SU-DHL-6 (cell line): ENCODE measurements around the gene PLEKHS1.

Experiments
- H2AFZ ChIP-seq: fragments of 200-600 bp; sonication (generic); 2 replicates; pipeline ENCODE4 v1.6.1; 2014; ENCODE audit warnings: low read depth, mild to moderate bottlenecking, moderate library complexity, mixed read lengths, antibody characterized with exemption, low read length; ENCODE audit not compliant: severe bottlenecking
- H3F3A ChIP-seq: fragments of 200-600 bp; shearing (Covaris generic); 2 replicates; pipeline ENCODE4 v1.6.0; 2016; ENCODE audit warnings: antibody characterized with exemption, mild to moderate bottlenecking; ENCODE audit not compliant: insufficient read depth
- H3K27ac ChIP-seq: fragments of 200-600 bp; sonication (generic); 2 replicates; pipeline ENCODE4 v1.5.1; 2016; ENCODE audit warnings: low read depth, mild to moderate bottlenecking, low read length, moderate library complexity, mixed read lengths
- H3K27me3 ChIP-seq: fragments of 200-600 bp; sonication (generic), shearing (Covaris generic); 2 replicates; pipeline ENCODE4 v1.6.0; 2014; ENCODE audit warnings: mild to moderate bottlenecking, low read length
- H3K36me3 ChIP-seq: fragments of 200-600 bp; sonication (generic); 2 replicates; pipeline ENCODE4 v1.6.1; 2014; ENCODE audit warnings: mild to moderate bottlenecking, low read length, mixed read lengths
- H3K4me2 ChIP-seq: fragments of 300-600, 200-600 bp; shearing (Covaris generic), sonication (generic); 2 replicates; pipeline ENCODE4 v1.6.0; 2014; ENCODE audit warnings: low read length, low read depth, mild to moderate bottlenecking; ENCODE audit not compliant: poor library complexity, severe bottlenecking
- H3K4me3 ChIP-seq: fragments of 200-600 bp; sonication (generic); 2 replicates; pipeline ENCODE4 v1.5.1; 2014; ENCODE audit warnings: antibody characterized with exemption, low read length, mild to moderate bottlenecking, mixed read lengths; ENCODE audit not compliant: insufficient read depth, poor library complexity, severe bottlenecking
- H3K79me2 ChIP-seq: fragments of 200-600 bp; sonication (generic); 2 replicates; pipeline ENCODE4 v1.6.1; 2014; ENCODE audit warnings: mild to moderate bottlenecking, low read length, moderate library complexity; ENCODE audit not compliant: insufficient read depth
- H3K9ac ChIP-seq: fragments of 200-600 bp; sonication (generic); 2 replicates; pipeline ENCODE4 v1.7.0; 2014; ENCODE audit warnings: mild to moderate bottlenecking, low read length
- H3K9me2 ChIP-seq: fragments of 200-600 bp; sonication (generic); replicated peaks from 2 replicates; pipeline ENCODE4 v1.6.1; 2014; ENCODE audit warnings: low read length; ENCODE audit not compliant: insufficient read depth
- H3K9me3 ChIP-seq: fragments of 200-600 bp; sonication (generic); 2 replicates; pipeline ENCODE4 v1.6.1; 2014; ENCODE audit warnings: low read length, mixed read lengths; ENCODE audit not compliant: insufficient read depth
- H4K20me1 ChIP-seq: fragments of 200-600 bp; sonication (generic); 2 replicates; pipeline ENCODE4 v1.6.1; 2014; ENCODE audit warnings: low read depth, mild to moderate bottlenecking, antibody characterized with exemption, low read length, moderate library complexity, mixed read lengths
- CTCF ChIP-seq: fragments of 200-600 bp; sonication (generic); IDR thresholded peaks from one replicate; pipeline ENCODE4 v1.5.1; 2017; ENCODE audit warnings: antibody characterized with exemption, mild to moderate bottlenecking, low read length, moderate library complexity; ENCODE audit not compliant: insufficient read depth, poor library complexity, severe bottlenecking
- EZH2phosphoT487 ChIP-seq: fragments of 200-600 bp; sonication (generic), shearing (Covaris generic); conservative IDR thresholded peaks from 2 replicates; pipeline ENCODE4 v1.6.1; 2018; ENCODE audit warnings: mild to moderate bottlenecking, antibody characterized with exemption, low read length, moderate library complexity, mixed read lengths

Gene PLEKHS1

DNA sequence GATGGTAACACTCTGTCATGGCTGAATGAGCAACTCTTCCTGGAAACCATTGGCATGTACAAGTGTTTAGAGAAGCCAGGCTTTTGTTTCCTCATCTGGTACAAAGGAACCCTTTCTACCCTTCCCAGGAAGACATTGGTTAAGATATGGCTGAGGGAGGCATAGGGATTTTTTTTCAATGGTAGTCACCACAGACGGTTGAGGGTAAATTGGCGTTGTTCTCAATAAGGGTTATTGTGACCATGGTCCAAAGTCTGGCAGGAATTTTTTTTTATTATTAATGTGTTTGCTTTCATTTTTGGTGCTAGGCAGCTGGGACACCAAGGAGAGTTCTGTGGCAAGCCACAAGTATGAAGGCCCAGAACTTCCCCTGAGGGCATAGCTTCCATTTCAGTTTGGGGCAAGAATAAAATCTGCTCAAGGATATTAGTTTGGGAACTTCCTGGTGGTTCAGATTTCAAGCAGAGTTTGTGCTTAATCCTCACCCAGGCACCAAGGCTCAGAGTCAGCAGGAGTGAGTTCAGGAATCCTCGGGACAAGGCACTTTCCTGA, at the start of gene PLEKHS1:
TSS of gene PLEKHS1 (plus strand) at position 502 of the 552 bp plus-strand sequence. CDS start 3,596 bp downstream, outside the sequence.
- Histone ChIP-seq H3K9me2 (no peaks in the 10 kb centered on the region), H3K27me3 (no peaks in the 10 kb centered on the region), H4K20me1 (no peaks in the 10 kb centered on the region), H3K36me3 (no peaks in the 10 kb centered on the region), H3K9me3 (no peaks in the 10 kb centered on the region), H3K79me2 (no peaks in the 10 kb centered on the region), H3F3A (no peaks in the 10 kb centered on the region), H3K9ac (no peak within 1 kb of the TSS), H3K27ac (no peak within 1 kb of the TSS), H3K4me3 (no peak within 1 kb of the TSS), H3K4me2 (no peak within 1 kb of the TSS), H2AFZ (no peak within 1 kb of the TSS)
- TF ChIP-seq EZH2phosphoT487, result no peak
- no peak for TF ChIP-seq CTCF

- Histone ChIP-seq H3K9ac (no peak overlapping the region), H3K79me2 (no peaks in the 10 kb centered on the region), H3K4me3 (no peak overlapping the region), H3K4me2 (no peak overlapping the region), H3K36me3 (no peaks in the 10 kb centered on the region), H3K27ac (no peak overlapping the region), H3K9me3 (no peaks in the 10 kb centered on the region), H2AFZ (no peak overlapping the region), H3K9me2 (no peaks in the 10 kb centered on the region), H3K27me3 (no peaks in the 10 kb centered on the region), H3F3A (no peaks in the 10 kb centered on the region), H4K20me1 (no peaks in the 10 kb centered on the region)
- no peak for TF ChIP-seq EZH2phosphoT487
- peak; percentile 60 for TF ChIP-seq CTCF
Observed at GRCh38 chr10:113704637-113705343, 46.7 kb upstream of the PLEKHS1 start.

GRCh38 chr10:113705344-113705652, 46.2 kb upstream of the PLEKHS1 start:
- Histone ChIP-seq H3K9me2 (no peaks in the 10 kb centered on the region), H3K9ac (no peak overlapping the region), H3K4me3 (no peak overlapping the region), H2AFZ (no peak overlapping the region), H3K4me2 (no peak overlapping the region), H4K20me1 (no peaks in the 10 kb centered on the region), H3K27me3 (no peaks in the 10 kb centered on the region), H3K9me3 (no peaks in the 10 kb centered on the region), H3K79me2 (no peaks in the 10 kb centered on the region), H3K36me3 (no peaks in the 10 kb centered on the region), H3F3A (no peaks in the 10 kb centered on the region), H3K27ac (no peak overlapping the region)
- TF ChIP-seq EZH2phosphoT487 (no peak), CTCF (no peak)
